Small intestine (tissue), 7 donors: Measurements from ENCODE around the gene CRMP1. TPM values are rescaled to one million over a fixed set of nuclear protein-coding genes. Genes with fewer than 3 reads are reported as not detected.
A peak's percentile ranks its signal among the peaks of the same experiment; 100 is the strongest.
"Not testable (repeated sequence)": the region's sequence is repeated elsewhere in the genome, so short reads cannot be mapped to it uniquely, and the experiment has no call there.

Experiments used
- DNase-seq, 2 donors: peaks; one replicate each; pipeline versions ENCODE4 v3.0.0 to v3.0.0-alpha.2; 2013
- FAIRE-seq: peaks from 2 replicates; lab custom pipeline; 2012; peaks lifted over from hg19 to GRCh38; lab: Jason Lieb, UNC
- H3K27ac ChIP-seq, 3 donors: one replicate each; pipeline ENCODE4 v1.5.1; 2013; ENCODE audit warnings: low read length in 2 of 3, mild to moderate bottlenecking in 2 of 3, control low read depth in 1 of 3, inconsistent platforms in 1 of 3, low read depth in 1 of 3, moderate library complexity in 1 of 3
- H3K27me3 ChIP-seq, 3 donors: one replicate each; pipeline ENCODE4 v1.6.1; 2013; ENCODE audit warnings: low read length in 3 of 3, inconsistent platforms in 1 of 3; ENCODE audit not compliant: control insufficient read depth in 3 of 3, insufficient read depth in 3 of 3
- H3K36me3 ChIP-seq, 3 donors: one replicate each; pipeline ENCODE4 v1.6.1; 2013; ENCODE audit warnings: low read length in 3 of 3, inconsistent platforms in 1 of 3, low read depth in 1 of 3, mild to moderate bottlenecking in 1 of 3, moderate library complexity in 1 of 3; ENCODE audit not compliant: control insufficient read depth in 3 of 3, insufficient read depth in 2 of 3
- H3K4me1 ChIP-seq, 3 donors: one replicate each; pipeline ENCODE4 v1.6.1; 2013; ENCODE audit warnings: low read length in 2 of 3, inconsistent platforms in 1 of 3, low read depth in 1 of 3, mild to moderate bottlenecking in 1 of 3, moderate library complexity in 1 of 3; ENCODE audit not compliant: control insufficient read depth in 3 of 3, insufficient read depth in 2 of 3
- H3K4me3 ChIP-seq, 3 donors: one replicate each; pipeline ENCODE4 v1.5.1; 2013; ENCODE audit warnings: low read length in 3 of 3, control low read depth in 1 of 3, inconsistent platforms in 1 of 3, low read depth in 1 of 3, mild to moderate bottlenecking in 1 of 3, moderate library complexity in 1 of 3
- H3K9me3 ChIP-seq, 2 donors: one replicate each; pipeline ENCODE4 v1.6.1; 2013; ENCODE audit warnings: low read depth in 1 of 2, low read length in 1 of 2; ENCODE audit not compliant: control insufficient read depth in 2 of 2, insufficient read depth in 1 of 2
- WGBS, 3 donors: extraction: QIAGEN DNeasy Blood & Tissue Kit; methylation state at CpG; one replicate each; pipeline ENCODE4 v1.1.7; 2013; 5-methylcytosine and 5-hydroxymethylcytosine counted together
- polyA plus RNA-seq, 4 donors: library from polyadenylated mRNA; stranded (reverse) in 3 of 4; unstranded in 1 of 4; fragments of 200-250 nt in 3 of 4; fragments of 120-200 nt in 1 of 4; gene quantifications; one replicate each; pipeline versions ENCODE4 v1.2.1 to v1.2.3, GENCODE V29; 2013
- donor health status: healthy with polysubstance abuse.
- donor health status: control.
- donor health status: control.
- donor health status: Bipolar disorder and iron deficiency.
- donor health status: healthy.

CRMP1 gene
- polyA plus RNA-seq, 4 donors: 0.22 to 9.1 (median 3.9) TPM

DNA sequence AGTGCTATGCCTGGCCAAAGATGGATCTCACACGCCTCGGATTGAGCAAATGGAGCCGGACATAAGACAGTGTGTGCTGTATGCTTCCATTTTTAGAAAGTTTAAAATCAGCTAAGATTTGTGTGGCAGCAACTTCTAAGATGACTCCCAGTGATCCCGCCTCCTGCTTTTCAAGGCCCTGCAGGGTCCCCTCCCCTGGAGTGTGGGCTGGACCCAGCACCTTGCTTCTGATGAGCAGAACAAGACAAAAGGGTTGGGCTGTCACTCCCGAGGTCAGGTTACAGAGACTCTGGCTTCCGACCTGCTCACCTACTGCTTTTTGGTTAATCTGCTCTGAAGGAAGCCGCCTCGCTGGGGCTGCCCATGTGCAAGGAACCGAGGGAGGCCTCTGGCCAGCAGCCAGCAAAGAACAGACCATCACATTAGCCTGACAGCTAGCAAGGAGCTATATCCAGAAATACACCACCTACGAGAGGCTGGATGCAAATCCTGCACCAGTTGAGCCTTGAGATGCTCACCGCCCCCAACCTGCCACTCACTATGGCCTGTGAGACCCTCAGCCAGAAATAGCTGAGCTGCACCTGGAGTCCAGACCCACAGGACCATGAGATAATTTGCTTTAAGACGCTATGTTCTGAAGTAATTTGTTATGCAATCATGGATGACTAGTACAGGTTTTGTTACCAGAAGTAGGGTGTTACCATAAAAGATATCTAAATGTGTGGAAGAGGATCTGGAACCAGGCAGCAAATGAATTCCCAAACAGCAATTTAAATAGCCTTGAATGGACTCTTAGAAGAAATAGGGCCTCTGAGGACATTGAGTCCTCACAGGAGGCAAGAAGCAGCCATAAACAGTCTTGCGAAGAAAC lies 47.6 kb downstream of the CRMP1 start:
- DNase-seq (no peak), FAIRE-seq (no peak)
- Histone ChIP-seq H3K27me3 (no peaks in the 10 kb centered on the region), H3K27ac (no peak overlapping the region), H3K9me3 (no peaks in the 10 kb centered on the region), H3K36me3 (peaks cover 0 to 13% (median 0%) of the 10 kb centered on the region in 3 donors), H3K4me3 (no peak overlapping the region), H3K4me1 (no peaks in the 10 kb centered on the region)
- WGBS, 3 donors: 66 to 68% (median 66%) methylated on average over 13 of the region's 13 CpGs

DNA sequence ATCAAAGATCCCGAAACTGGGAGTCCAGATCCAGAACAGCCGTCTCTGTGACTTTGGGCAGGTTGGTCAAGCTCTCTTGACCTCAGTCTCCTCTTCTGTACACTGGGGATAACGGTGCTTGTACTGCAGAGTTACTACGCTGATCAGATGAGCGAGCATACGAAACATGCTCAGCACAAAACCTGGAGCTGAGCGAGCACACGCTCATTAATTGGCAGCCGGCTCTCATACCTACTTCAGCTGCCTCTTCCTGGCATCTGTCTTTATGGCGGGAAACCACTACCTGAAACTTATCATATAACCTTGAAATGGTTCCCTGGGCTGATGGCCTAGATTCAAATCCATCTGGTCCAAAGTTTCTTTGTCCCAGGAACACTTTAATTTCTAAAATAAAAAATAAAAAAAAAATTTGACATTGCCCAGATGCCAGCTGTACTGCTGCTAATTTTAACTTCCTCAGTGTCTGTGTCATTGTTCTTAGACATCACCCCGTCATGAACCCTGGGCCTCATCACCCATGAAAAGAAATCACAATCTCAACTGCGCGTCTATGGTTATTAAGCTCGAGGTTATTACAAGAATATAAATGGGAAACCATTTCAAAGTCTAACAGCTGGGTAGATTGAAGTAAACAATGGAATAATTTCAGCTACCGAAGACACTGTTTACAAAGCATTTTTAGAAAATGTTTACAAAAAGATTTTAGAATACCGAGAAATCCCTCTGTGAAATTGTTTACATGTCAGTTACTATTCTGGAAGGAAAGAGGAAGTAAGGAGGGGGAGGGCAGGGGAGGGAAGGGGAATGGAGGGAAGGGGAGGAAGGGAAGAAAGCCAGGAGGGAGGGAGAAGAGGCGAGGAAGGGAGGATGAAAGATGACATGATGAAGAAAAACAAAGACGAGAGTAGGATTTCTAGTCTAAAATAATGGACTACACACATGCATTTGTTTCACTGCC lies 49.0 kb downstream of the CRMP1 start:
- H3K36me3 ChIP-seq: peaks cover 0 to 16% (median 0%) of the 10 kb centered on the region in 3 donors
- 60 to 71% (median 67%) methylated on average over 18 of the region's 18 CpGs for WGBS, 3 donors
- H3K27me3 ChIP-seq: no peaks in the 10 kb centered on the region
- H3K4me1 ChIP-seq: no peaks in the 10 kb centered on the region
- H3K27ac ChIP-seq: peak overlapping the region in 2 of 3 donors; percentile 1 to 42
- FAIRE-seq (no peak), DNase-seq (peak in 1 of 2 donors; percentile 9)
- H3K9me3 ChIP-seq: no peaks in the 10 kb centered on the region
- H3K4me3 ChIP-seq: no peak overlapping the region

DNA sequence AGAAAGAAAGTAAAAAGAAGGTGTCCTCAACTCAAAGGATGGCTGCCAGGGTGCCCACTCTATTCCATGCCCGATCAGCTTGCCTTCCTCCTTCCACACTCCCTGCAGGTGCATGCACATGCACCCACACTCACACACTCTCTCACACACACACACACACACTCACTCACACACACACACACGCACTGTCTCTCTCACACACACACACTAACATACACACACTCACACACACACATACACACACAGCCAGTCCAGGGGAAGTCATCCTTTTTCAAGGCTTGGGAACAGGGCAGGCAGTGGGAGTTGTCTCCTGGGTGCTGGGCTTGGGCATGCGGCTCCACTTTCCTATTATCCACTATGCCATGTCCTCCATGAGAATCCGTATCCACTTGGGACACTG lies 50.4 kb downstream of the CRMP1 start:
- Histone ChIP-seq H3K4me1 (no peaks in the 10 kb centered on the region), H3K4me3 (no peak overlapping the region), H3K9me3 (no peaks in the 10 kb centered on the region), H3K27ac (no peak overlapping the region), H3K36me3 (peaks cover 0 to 18% (median 0%) of the 10 kb centered on the region in 3 donors), H3K27me3 (no peaks in the 10 kb centered on the region)
- FAIRE-seq (no peak), DNase-seq (no peak)
- 81 to 91% (median 90%) methylated on average over 4 of the region's 4 CpGs for WGBS, 3 donors

DNA sequence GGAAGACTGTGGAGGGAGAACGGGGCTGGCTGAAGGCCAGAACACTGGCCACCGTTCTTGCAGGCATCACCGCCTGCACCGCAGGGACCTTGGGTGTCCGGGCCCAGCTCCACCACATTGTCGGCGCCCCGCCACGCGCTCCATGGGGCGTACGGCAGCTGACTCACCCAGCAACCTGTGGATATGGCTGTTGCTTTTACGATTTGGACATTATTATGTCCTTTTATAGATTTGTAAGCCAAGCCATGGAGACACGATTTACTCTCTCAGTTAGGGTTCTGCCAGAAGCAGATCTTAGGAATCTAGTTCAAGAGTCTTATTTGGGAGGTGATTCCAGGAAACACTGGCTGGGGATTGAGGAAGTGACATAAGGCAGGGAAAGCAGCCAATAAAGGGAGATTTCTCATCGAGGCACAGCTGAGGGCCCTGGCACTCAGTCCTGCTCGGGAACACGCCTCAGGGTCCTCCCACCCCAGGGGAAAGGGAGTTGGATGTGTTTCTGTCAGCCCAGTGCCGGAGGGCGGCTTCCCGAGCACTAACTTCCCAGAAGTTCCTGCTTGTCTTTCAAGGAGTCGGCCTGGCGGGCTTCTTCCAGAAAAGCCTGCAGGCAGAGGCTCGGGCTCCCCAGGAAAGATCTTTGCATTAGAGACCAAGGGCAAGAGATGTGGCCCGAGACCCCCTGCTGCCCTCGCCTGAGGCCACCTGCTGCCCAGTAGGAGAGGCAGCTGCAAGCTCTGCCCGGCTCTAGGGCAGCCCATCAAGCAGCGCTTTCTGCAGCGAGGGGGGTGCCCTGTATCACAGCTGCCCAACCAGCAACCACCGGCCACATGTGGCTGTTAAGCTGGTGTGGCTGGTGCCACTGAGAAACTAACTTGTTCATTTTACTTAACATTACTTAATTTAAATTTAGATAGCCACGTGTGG lies 52.9 kb downstream of the CRMP1 start:
- Histone ChIP-seq H3K9me3 (no peaks in the 10 kb centered on the region), H3K36me3 (peaks cover 0 to 19% (median 0%) of the 10 kb centered on the region in 3 donors), H3K27ac (peak overlapping the region in 2 of 3 donors; percentile 33 to 40), H3K27me3 (no peaks in the 10 kb centered on the region), H3K4me3 (no peak overlapping the region), H3K4me1 (no peaks in the 10 kb centered on the region)
- DNase-seq: peak in 1 of 2 donors; percentile 37
- 60 to 79% (median 77%) methylated on average over 30 of the region's 30 CpGs for WGBS, 3 donors
- FAIRE-seq: no peak

DNA sequence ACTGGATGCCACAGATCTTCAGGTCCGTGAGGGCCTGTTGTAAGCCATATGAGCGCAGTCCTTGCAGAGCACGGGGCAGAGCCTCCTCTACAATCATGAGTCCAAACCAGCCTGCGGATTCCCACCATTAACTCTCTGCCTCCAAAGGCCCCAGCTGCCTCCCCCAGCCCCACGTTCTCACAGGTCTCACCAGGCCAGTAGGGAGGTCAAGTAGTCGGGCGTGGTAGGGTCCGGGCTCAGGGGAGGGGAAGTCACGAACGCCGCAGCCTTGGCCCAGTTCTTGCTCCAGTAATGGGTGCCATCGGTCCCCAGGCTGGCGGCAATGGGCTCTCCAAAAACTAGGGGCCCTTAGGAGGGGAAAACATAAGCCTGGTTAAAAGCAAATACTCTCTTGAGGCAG lies 53.6 kb downstream of the CRMP1 start:
- H3K9me3 ChIP-seq: no peaks in the 10 kb centered on the region
- H3K27me3 ChIP-seq: no peaks in the 10 kb centered on the region
- H3K4me3 ChIP-seq: no peak overlapping the region
- 80 to 90% (median 87%) methylated on average over 13 of the region's 13 CpGs for whole genome bisulfite sequencing, 3 donors
- peak overlapping the region in 1 of 3 donors; percentile 33 for H3K27ac ChIP-seq
- DNase-seq (no peak), FAIRE-seq (no peak)
- no peaks in the 10 kb centered on the region for H3K4me1 ChIP-seq
- peaks cover 0 to 20% (median 0%) of the 10 kb centered on the region in 3 donors for H3K36me3 ChIP-seq

DNA sequence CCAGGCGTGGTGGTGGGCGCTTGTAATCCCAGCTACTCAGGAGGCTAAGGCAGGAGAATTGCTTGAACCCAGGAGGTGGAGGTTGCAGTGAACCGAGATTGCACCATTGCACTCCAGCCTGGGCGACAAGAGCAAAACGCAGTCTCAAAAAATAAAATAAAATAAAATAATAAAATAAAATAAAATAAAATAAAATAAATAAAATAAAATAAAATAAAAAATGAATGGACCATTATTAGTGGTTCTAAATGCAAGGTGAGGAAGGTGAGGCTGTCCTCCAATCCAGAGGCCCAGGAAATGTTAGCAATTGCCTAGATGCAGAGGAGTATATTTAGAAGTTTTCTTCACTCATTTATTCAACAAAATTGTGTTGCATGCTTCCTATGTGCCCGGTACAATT lies 55.4 kb downstream of the CRMP1 start:
- not testable (repeated sequence) for H3K4me3 ChIP-seq, FAIRE-seq

DNA sequence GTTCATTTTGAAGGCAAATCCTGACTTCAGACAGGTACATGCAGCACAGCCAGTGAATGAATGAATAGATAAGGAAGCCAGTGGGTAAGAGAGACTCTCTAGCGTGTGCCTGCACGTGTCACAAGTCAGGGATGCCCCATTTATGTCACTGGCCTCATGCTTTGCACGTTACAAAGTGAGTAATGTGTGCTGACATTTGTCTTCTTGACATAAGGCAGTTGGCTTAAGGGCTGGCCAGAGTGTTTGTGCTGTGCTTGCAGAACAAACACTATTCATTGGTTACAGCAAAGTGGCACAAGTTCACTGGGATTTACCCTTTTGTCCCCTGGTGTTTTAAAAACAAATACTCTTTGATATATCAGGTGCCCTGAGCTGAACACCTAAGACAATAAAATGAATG lies 55.9 kb downstream of the CRMP1 start:
- Histone ChIP-seq H3K27ac (no peak overlapping the region), H3K9me3 (no peaks in the 10 kb centered on the region), H3K36me3 (peaks cover 0 to 13% (median 0%) of the 10 kb centered on the region in 3 donors), H3K4me3 (no peak overlapping the region), H3K27me3 (no peaks in the 10 kb centered on the region), H3K4me1 (no peaks in the 10 kb centered on the region)
- 10 to 47% (median 15%) methylated on average over 3 of the region's 3 CpGs for WGBS, 3 donors
- FAIRE-seq: no peak
- no peak for DNase-seq

More for the DNA sequence above, 55.4 kb downstream of the CRMP1 start:
- not testable (repeated sequence) for H3K9me3 ChIP-seq, H3K4me1 ChIP-seq, H3K27ac ChIP-seq, H3K27me3 ChIP-seq, DNase-seq
- WGBS, 3 donors: 85 to 88% (median 86%) methylated on average over 5 to 6 of the region's 6 CpGs
- H3K36me3 ChIP-seq: peaks cover 0 to 13% (median 0%) of the 10 kb centered on the region in 3 donors
